Measurements from ENCODE around the gene GRIN1. TPM values are rescaled to one million over a fixed set of nuclear protein-coding genes. Genes with fewer than 3 reads are reported as not detected.
A peak's percentile ranks its signal among the peaks of the same experiment; 100 is the strongest.

Gene GRIN1
- under 1 TPM in 1 of 5 donors, not detected in 4; 0.55 TPM for total RNA-seq
- under 1 TPM in 2 of 3 donors, not detected in 1; 0.25 to 0.31 TPM for polyA plus RNA-seq
- long read RNA-seq, donor 1, result 0 reads
- long read RNA-seq, donor 2, result 0 reads
- long read RNA-seq, donor 3, result 0 reads
- long read RNA-seq, donor 4, result 0 reads
- long read RNA-seq, donor 5, result 0 reads
- long read RNA-seq, donor 6, partial matches to known transcripts, result 0 of 1 reads
- long read RNA-seq, donor 6, other reads (novel, unspliced or antisense), result 0 of 1 reads
- long read RNA-seq, donor 7, result 0 reads
- long read RNA-seq, donor 8, result 0 reads
- long read RNA-seq, donor 9, partial matches to known transcripts, result 7 of 7 reads
- long read RNA-seq, donor 9, other reads (novel, unspliced or antisense), result 0 of 7 reads
- long read RNA-seq, donor 10, result 0 reads

GRCh38 chr9:137138722-137139467 lies at the start of gene GRIN1:
Gene GRIN1, plus strand, starts transcription at chr9:137139154. Its CDS starts 333 bp downstream, at chr9:137139487.
- no peaks in the 10 kb centered on the region for H3K9me3 ChIP-seq
- H3K4me1 ChIP-seq, result peaks cover 7 to 11% (median 10%) of the 10 kb centered on the region in 4 donors
- H3K4me3 ChIP-seq, result peak within 1 kb of the TSS in 1 of 4 donors; percentile 20
- no peak for TF ChIP-seq POLR2AphosphoS5 (IDR thresholded peaks at IDR 0.05)
- no peak for TF ChIP-seq POLR2A (IDR thresholded peaks at IDR 0.05)
- no peak for TF ChIP-seq EP300 (IDR thresholded peaks at IDR 0.05)
- no peak for TF ChIP-seq CTCF (IDR thresholded peaks at IDR 0.05)
- intact Hi-C loops (cut with DNase I; ENCODE audit: low total_unique reads), result no loop called here
- H3K36me3 ChIP-seq, result no peaks in the 10 kb centered on the region
- no peak within 1 kb of the TSS for H3K27ac ChIP-seq
- DNase-seq, result peak in 1 of 2 donors; percentile 85
- WGBS, 5 donors, result 5 to 11% (median 7%) methylated on average over 21 to 104 of the region's 104 CpGs
- peaks cover 50 to 99% (median 80%) of the 10 kb centered on the region in 3 donors for H3K27me3 ChIP-seq

DNA sequence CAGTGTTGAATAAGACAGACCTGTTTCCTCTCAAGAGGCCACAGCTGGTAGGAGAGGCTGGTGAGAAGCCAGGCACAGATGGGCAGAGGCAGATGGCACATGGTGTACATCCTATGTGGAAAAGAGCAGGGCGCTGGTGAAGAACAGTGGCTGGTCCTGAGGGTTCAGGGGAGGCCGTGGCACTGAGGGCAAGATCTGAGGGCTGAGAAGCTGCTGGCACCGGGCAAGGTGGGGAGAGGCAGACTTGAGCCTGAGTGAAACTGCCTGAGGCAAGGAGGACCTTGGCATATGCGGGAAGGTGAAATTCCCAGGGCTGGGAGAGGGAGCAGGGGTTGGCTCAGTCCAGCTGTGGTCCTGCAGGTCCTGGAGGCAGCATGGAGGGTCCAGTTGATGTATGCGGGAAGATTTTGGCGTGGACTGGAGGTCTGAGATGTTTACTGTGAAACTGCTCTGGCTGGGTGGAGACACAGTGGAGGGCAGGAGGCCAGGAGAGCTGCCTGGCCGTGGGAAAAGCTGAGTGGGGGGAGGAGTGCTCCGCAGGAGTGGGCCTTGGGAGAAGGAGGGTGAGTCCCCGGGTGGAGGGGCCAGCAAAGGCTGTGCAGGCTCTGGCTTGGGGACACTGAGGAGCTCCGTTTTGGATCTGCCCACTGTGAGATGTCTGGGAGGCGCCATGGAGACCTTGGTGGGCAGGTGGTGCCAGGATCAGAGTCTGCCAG lies 49.6 kb upstream of the GRIN1 start:
- intact Hi-C loops (cut with DNase I; ENCODE audit: low total_unique reads), result no loop called here
- H3K4me3 ChIP-seq, result no peak overlapping the region
- TF ChIP-seq POLR2AphosphoS5 (IDR thresholded peaks at IDR 0.05) (no peak), CTCF (IDR thresholded peaks at IDR 0.05) (no peak), POLR2A (IDR thresholded peaks at IDR 0.05) (no peak), EP300 (IDR thresholded peaks at IDR 0.05) (no peak)
- no peaks in the 10 kb centered on the region for H3K9me3 ChIP-seq
- H3K4me1 ChIP-seq, result peaks cover 17 to 44% (median 29%) of the 10 kb centered on the region in 4 donors
- 72 to 81% (median 75%) methylated on average over 11 of the region's 11 CpGs for WGBS, 5 donors
- H3K27ac ChIP-seq, result no peak overlapping the region
- H3K36me3 ChIP-seq, result peaks cover 9 to 57% (median 48%) of the 10 kb centered on the region in 4 donors
- H3K27me3 ChIP-seq, result no peaks in the 10 kb centered on the region
- DNase-seq, result no peak

DNA sequence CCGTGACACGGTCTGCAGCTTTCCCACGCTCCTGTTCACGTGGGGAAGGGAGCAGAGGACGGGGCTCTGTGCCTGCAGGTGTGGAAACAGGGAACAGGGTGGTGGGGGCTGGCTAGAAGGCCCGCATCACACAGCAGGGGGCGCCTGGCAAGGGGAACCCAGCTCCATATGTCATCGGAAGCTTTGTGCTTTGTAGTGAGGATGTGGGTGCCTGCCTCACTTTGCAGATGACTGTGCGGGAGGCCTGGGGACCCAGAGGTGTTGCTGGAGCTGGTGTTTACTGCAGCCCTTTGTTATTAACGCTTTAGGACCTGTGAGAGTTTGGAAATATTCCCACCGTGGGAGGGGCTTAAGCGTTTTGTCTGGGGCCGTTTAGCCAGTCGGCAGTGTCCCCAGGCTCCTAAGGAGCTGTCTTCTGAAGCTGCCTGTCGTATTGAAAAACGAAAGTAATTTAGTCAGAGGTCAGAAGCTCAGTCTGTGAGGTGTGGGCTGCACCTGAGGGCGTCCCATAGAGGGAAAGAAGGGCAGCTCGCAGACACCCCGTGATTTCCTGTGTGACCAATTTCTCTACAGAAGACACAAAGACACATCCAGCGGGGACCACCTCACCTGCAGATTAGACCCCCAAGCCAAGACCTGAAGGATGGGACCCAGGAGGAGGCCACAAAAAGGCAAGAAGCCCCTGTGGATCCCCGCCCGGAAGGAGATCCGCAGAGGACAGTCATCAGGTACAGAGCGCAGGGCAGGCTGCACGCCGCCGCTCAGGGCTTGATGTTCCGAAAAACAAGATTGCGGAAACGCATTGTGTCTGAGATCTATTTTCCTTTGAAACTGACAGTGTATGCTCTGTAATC lies 43.1 kb upstream of the GRIN1 start:
- WGBS, 5 donors, result 71 to 78% (median 76%) methylated on average over 30 of the region's 30 CpGs
- Histone ChIP-seq H3K4me3 (no peak overlapping the region), H3K9me3 (no peaks in the 10 kb centered on the region), H3K27ac (peak overlapping the region in 2 of 5 donors; percentile 36 to 60), H3K4me1 (no peaks in the 10 kb centered on the region), H3K36me3 (peaks cover 35 to 99% (median 91%) of the 10 kb centered on the region in 4 donors), H3K27me3 (no peaks in the 10 kb centered on the region)
- TF ChIP-seq CTCF (IDR thresholded peaks at IDR 0.05) (no peak), POLR2AphosphoS5 (IDR thresholded peaks at IDR 0.05) (no peak), POLR2A (IDR thresholded peaks at IDR 0.05) (no peak), EP300 (IDR thresholded peaks at IDR 0.05) (no peak)
- intact Hi-C loops (cut with DNase I; ENCODE audit: low total_unique reads), result no loop called here
- peak; percentile 46 to 70 for DNase-seq
